ENCODE results near the gene RAX.

Gene RAX

GRCh38 chr18:59300676-59301285 is 27.5 kb upstream of the RAX start:
- no peak overlapping the region for H3K4me3 ChIP-seq (ENCODE audit: low read depth, low read length)
- H3K27ac ChIP-seq (ENCODE audit: low read depth, low read length): no peak overlapping the region
- no peaks in the 10 kb centered on the region for H3K4me1 ChIP-seq (ENCODE audit: control insufficient read depth, insufficient read depth, low read length)
- no peaks in the 10 kb centered on the region for H3K9me3 ChIP-seq (ENCODE audit: control insufficient read depth, insufficient read depth, low read length)
- H3K9ac ChIP-seq (ENCODE audit: low read depth, low read length): no peak overlapping the region
- peaks cover 8% of the 10 kb centered on the region for H3K27me3 ChIP-seq (ENCODE audit: control insufficient read depth, insufficient read depth, low read length)
- no peaks in the 10 kb centered on the region for H3K36me3 ChIP-seq (ENCODE audit: control insufficient read depth, insufficient read depth, low read length)

GRCh38 chr18:59298871-59299270 is 25.6 kb upstream of the RAX start:
- H3K9me3 ChIP-seq (ENCODE audit: control insufficient read depth, insufficient read depth, low read length): no peaks in the 10 kb centered on the region
- no peak overlapping the region for H3K4me3 ChIP-seq (ENCODE audit: low read depth, low read length)
- H3K4me1 ChIP-seq (ENCODE audit: control insufficient read depth, insufficient read depth, low read length): no peaks in the 10 kb centered on the region
- no peak overlapping the region for H3K27ac ChIP-seq (ENCODE audit: low read depth, low read length)
- H3K9ac ChIP-seq (ENCODE audit: low read depth, low read length): no peak overlapping the region
- no peaks in the 10 kb centered on the region for H3K36me3 ChIP-seq (ENCODE audit: control insufficient read depth, insufficient read depth, low read length)
- H3K27me3 ChIP-seq (ENCODE audit: control insufficient read depth, insufficient read depth, low read length): no peaks in the 10 kb centered on the region; the same call in 1 of the 2 replicates

GRCh38 chr18:59293317-59293716 is 20.1 kb upstream of the RAX start:
- no peak overlapping the region for H3K4me3 ChIP-seq (ENCODE audit: low read depth, low read length)
- peaks cover 3% of the 10 kb centered on the region; the same call in 1 of the 2 replicates for H3K27me3 ChIP-seq (ENCODE audit: control insufficient read depth, insufficient read depth, low read length)

GRCh38 chr18:59286341-59286740 is 13.1 kb upstream of the RAX start:
- peaks cover 14% of the 10 kb centered on the region for H3K27me3 ChIP-seq (ENCODE audit: control insufficient read depth, insufficient read depth, low read length)
- H3K4me3 ChIP-seq (ENCODE audit: low read depth, low read length): no peak overlapping the region

More at GRCh38 chr18:59293317-59293716, 20.1 kb upstream of the RAX start:
- Histone ChIP-seq H3K9ac (ENCODE audit: low read depth, low read length) (no peak overlapping the region), H3K27ac (ENCODE audit: low read depth, low read length) (no peak overlapping the region), H3K4me1 (ENCODE audit: control insufficient read depth, insufficient read depth, low read length) (no peaks in the 10 kb centered on the region), H3K9me3 (ENCODE audit: control insufficient read depth, insufficient read depth, low read length) (no peaks in the 10 kb centered on the region), H3K36me3 (ENCODE audit: control insufficient read depth, insufficient read depth, low read length) (no peaks in the 10 kb centered on the region)

GRCh38 chr18:59282341-59282740 is 9.1 kb upstream of the RAX start:
- H3K4me3 ChIP-seq (ENCODE audit: low read depth, low read length): no peak overlapping the region
- H3K9ac ChIP-seq (ENCODE audit: low read depth, low read length): no peak overlapping the region
- no peaks in the 10 kb centered on the region for H3K4me1 ChIP-seq (ENCODE audit: control insufficient read depth, insufficient read depth, low read length)
- peaks cover 52% of the 10 kb centered on the region for H3K27me3 ChIP-seq (ENCODE audit: control insufficient read depth, insufficient read depth, low read length)
- no peak overlapping the region for H3K27ac ChIP-seq (ENCODE audit: low read depth, low read length)
- no peaks in the 10 kb centered on the region for H3K9me3 ChIP-seq (ENCODE audit: control insufficient read depth, insufficient read depth, low read length)
- no peaks in the 10 kb centered on the region for H3K36me3 ChIP-seq (ENCODE audit: control insufficient read depth, insufficient read depth, low read length)

More at GRCh38 chr18:59286341-59286740, 13.1 kb upstream of the RAX start:
- H3K27ac ChIP-seq (ENCODE audit: low read depth, low read length): no peak overlapping the region
- no peaks in the 10 kb centered on the region for H3K36me3 ChIP-seq (ENCODE audit: control insufficient read depth, insufficient read depth, low read length)
- H3K4me1 ChIP-seq (ENCODE audit: control insufficient read depth, insufficient read depth, low read length): no peaks in the 10 kb centered on the region
- no peak overlapping the region for H3K9ac ChIP-seq (ENCODE audit: low read depth, low read length)
- no peaks in the 10 kb centered on the region for H3K9me3 ChIP-seq (ENCODE audit: control insufficient read depth, insufficient read depth, low read length)

- no peaks in the 10 kb centered on the region for H3K36me3 ChIP-seq (ENCODE audit: control insufficient read depth, insufficient read depth, low read length)
- peaks cover 78% of the 10 kb centered on the region for H3K27me3 ChIP-seq (ENCODE audit: control insufficient read depth, insufficient read depth, low read length)
- H3K4me1 ChIP-seq (ENCODE audit: control insufficient read depth, insufficient read depth, low read length): peaks cover 15% of the 10 kb centered on the region
- no peak overlapping the region for H3K9ac ChIP-seq (ENCODE audit: low read depth, low read length)
- H3K4me3 ChIP-seq (ENCODE audit: low read depth, low read length): no peak overlapping the region
- no peaks in the 10 kb centered on the region for H3K9me3 ChIP-seq (ENCODE audit: control insufficient read depth, insufficient read depth, low read length)
- H3K27ac ChIP-seq (ENCODE audit: low read depth, low read length): no peak overlapping the region
These were observed 6.5 kb upstream of the RAX start for GRCh38 chr18:59279722-59280121.

GRCh38 chr18:59279193-59279592 is 5.9 kb upstream of the RAX start:
- peaks cover 18% of the 10 kb centered on the region for H3K4me1 ChIP-seq (ENCODE audit: control insufficient read depth, insufficient read depth, low read length)
- H3K9me3 ChIP-seq (ENCODE audit: control insufficient read depth, insufficient read depth, low read length): no peaks in the 10 kb centered on the region
- no peaks in the 10 kb centered on the region for H3K36me3 ChIP-seq (ENCODE audit: control insufficient read depth, insufficient read depth, low read length)
- peaks cover 83% of the 10 kb centered on the region for H3K27me3 ChIP-seq (ENCODE audit: control insufficient read depth, insufficient read depth, low read length)
- no peak overlapping the region for H3K9ac ChIP-seq (ENCODE audit: low read depth, low read length)
- H3K4me3 ChIP-seq (ENCODE audit: low read depth, low read length): no peak overlapping the region
- no peak overlapping the region for H3K27ac ChIP-seq (ENCODE audit: low read depth, low read length)

GRCh38 chr18:59278793-59279192 is 5.5 kb upstream of the RAX start:
- H3K9ac ChIP-seq (ENCODE audit: low read depth, low read length): no peak overlapping the region
- peaks cover 87% of the 10 kb centered on the region for H3K27me3 ChIP-seq (ENCODE audit: control insufficient read depth, insufficient read depth, low read length)
- H3K27ac ChIP-seq (ENCODE audit: low read depth, low read length): no peak overlapping the region
- no peak overlapping the region for H3K4me3 ChIP-seq (ENCODE audit: low read depth, low read length)
- H3K9me3 ChIP-seq (ENCODE audit: control insufficient read depth, insufficient read depth, low read length): no peaks in the 10 kb centered on the region
- peaks cover 18% of the 10 kb centered on the region for H3K4me1 ChIP-seq (ENCODE audit: control insufficient read depth, insufficient read depth, low read length)
- no peaks in the 10 kb centered on the region for H3K36me3 ChIP-seq (ENCODE audit: control insufficient read depth, insufficient read depth, low read length)

- no peaks in the 10 kb centered on the region for H3K36me3 ChIP-seq (ENCODE audit: control insufficient read depth, insufficient read depth, low read length)
- no peaks in the 10 kb centered on the region for H3K9me3 ChIP-seq (ENCODE audit: control insufficient read depth, insufficient read depth, low read length)
- no peak overlapping the region for H3K27ac ChIP-seq (ENCODE audit: low read depth, low read length)
- H3K4me1 ChIP-seq (ENCODE audit: control insufficient read depth, insufficient read depth, low read length): peaks cover 20% of the 10 kb centered on the region
- H3K9ac ChIP-seq (ENCODE audit: low read depth, low read length): no peak overlapping the region
- peaks cover 99% of the 10 kb centered on the region for H3K27me3 ChIP-seq (ENCODE audit: control insufficient read depth, insufficient read depth, low read length)
- peak overlapping the region; percentile 15 for H3K4me3 ChIP-seq (ENCODE audit: low read depth, low read length)
These were observed 2.8 kb upstream of the RAX start for GRCh38 chr18:59276047-59276446.

- Histone ChIP-seq H3K9me3 (ENCODE audit: control insufficient read depth, insufficient read depth, low read length) (no peaks in the 10 kb centered on the region), H3K9ac (ENCODE audit: low read depth, low read length) (no peak overlapping the region), H3K4me1 (ENCODE audit: control insufficient read depth, insufficient read depth, low read length) (peaks cover 26% of the 10 kb centered on the region), H3K27me3 (ENCODE audit: control insufficient read depth, insufficient read depth, low read length) (peaks cover 100% of the 10 kb centered on the region), H3K4me3 (ENCODE audit: low read depth, low read length) (peak overlapping the region; percentile 15), H3K36me3 (ENCODE audit: control insufficient read depth, insufficient read depth, low read length) (no peaks in the 10 kb centered on the region), H3K27ac (ENCODE audit: low read depth, low read length) (no peak overlapping the region)
These were observed 2.2 kb upstream of the RAX start for GRCh38 chr18:59275406-59275949.

GRCh38 chr18:59274533-59274928 is 1.3 kb upstream of the RAX start:
- no peaks in the 10 kb centered on the region for H3K9me3 ChIP-seq (ENCODE audit: control insufficient read depth, insufficient read depth, low read length)
- peaks cover 100% of the 10 kb centered on the region for H3K27me3 ChIP-seq (ENCODE audit: control insufficient read depth, insufficient read depth, low read length)
- no peaks in the 10 kb centered on the region for H3K36me3 ChIP-seq (ENCODE audit: control insufficient read depth, insufficient read depth, low read length)
- no peak overlapping the region for H3K27ac ChIP-seq (ENCODE audit: low read depth, low read length)
- peaks cover 33% of the 10 kb centered on the region for H3K4me1 ChIP-seq (ENCODE audit: control insufficient read depth, insufficient read depth, low read length)
- peak overlapping the region; percentile 69; the same call in 1 of the 2 replicates for H3K4me3 ChIP-seq (ENCODE audit: low read depth, low read length)
- H3K9ac ChIP-seq (ENCODE audit: low read depth, low read length): no peak overlapping the region

Data from HUES48 (cell line).